GM23338 (cell line): ENCODE results near the gene TUBA1B. TPM values are rescaled to one million over a fixed set of nuclear protein-coding genes. Genes with fewer than 3 reads are reported as not detected.

Source experiments
- ATAC-seq: fragments of 200-7000 bp; cut with Tn5 transposase; 3 replicates; pipeline ENCODE4 v1.9.1; 2020
- DNase-seq: peaks from one replicate; pipeline ENCODE4 v3.0.0-alpha.2; 2015; ENCODE audit warnings: low spot score
- H2AFZ ChIP-seq: fragments of 200-600 bp; sonication (generic); 2 replicates; pipeline ENCODE4 v1.8.0; 2016; ENCODE audit warnings: antibody characterized with exemption, mild to moderate bottlenecking, moderate library complexity
- H3F3A ChIP-seq: fragments of 200-600 bp; sonication (generic); replicated peaks from 2 replicates; pipeline ENCODE4 v1.8.0; 2017; ENCODE audit warnings: antibody characterized with exemption, mixed run types, low read depth
- H3K27ac ChIP-seq: fragments of 200-600 bp; sonication (generic); 2 replicates; pipeline ENCODE4 v1.6.1; 2016; ENCODE audit warnings: low read depth
- H3K27me3 ChIP-seq: fragments of 200-600 bp; sonication (generic); 2 replicates; pipeline ENCODE4 v1.8.0; 2016; ENCODE audit warnings: mild to moderate bottlenecking, mixed run types, moderate library complexity; ENCODE audit not compliant: insufficient read depth
- H3K36me3 ChIP-seq: fragments of 200-600 bp; sonication (generic); 2 replicates; pipeline ENCODE4 v1.8.0; 2016; ENCODE audit warnings: mild to moderate bottlenecking; ENCODE audit not compliant: insufficient read depth
- H3K4me1 ChIP-seq: fragments of 200-600 bp; sonication (generic); 2 replicates; pipeline ENCODE4 v1.8.0; 2016; ENCODE audit warnings: mild to moderate bottlenecking, moderate library complexity; ENCODE audit not compliant: insufficient read depth
- H3K4me2 ChIP-seq: fragments of 200-600 bp; sonication (generic); 2 replicates; pipeline ENCODE4 v1.7.1; 2017; ENCODE audit warnings: mixed run types
- H3K4me3 ChIP-seq: fragments of 200-600 bp; sonication (generic); 2 replicates; pipeline ENCODE4 v1.6.1; 2016; ENCODE audit warnings: mixed run types
- H3K79me2 ChIP-seq: fragments of 200-600 bp; sonication (generic); replicated peaks from 2 replicates; pipeline ENCODE4 v1.8.0; 2017; ENCODE audit warnings: mild to moderate bottlenecking; ENCODE audit not compliant: insufficient read depth
- H3K9me2 ChIP-seq: fragments of 200-600 bp; sonication (generic); 2 replicates; pipeline ENCODE4 v1.8.0; 2017; ENCODE audit not compliant: insufficient read depth
- H4K20me1 ChIP-seq: fragments of 200-600 bp; sonication (generic); replicated peaks from 2 replicates; pipeline ENCODE4 v1.8.0; 2017; ENCODE audit warnings: mild to moderate bottlenecking; ENCODE audit not compliant: insufficient read depth
- H3K27ac Mint-ChIP-seq: 2 replicates; pipeline ENCODE4 v1.8.0; 2020; ENCODE audit warnings: inconsistent platforms, mild to moderate bottlenecking, moderate library complexity, mixed read lengths
- H3K27me3 Mint-ChIP-seq: 3 replicates; pipeline ENCODE4 v1.8.0; 2022; ENCODE audit warnings: low read depth, mild to moderate bottlenecking, moderate library complexity, mixed read lengths, inconsistent platforms; ENCODE audit not compliant: insufficient read depth, poor library complexity
- H3K36me3 Mint-ChIP-seq: 3 replicates; pipeline ENCODE4 v1.8.0; 2021; ENCODE audit warnings: low read depth, mild to moderate bottlenecking, inconsistent platforms, moderate library complexity, mixed read lengths
- H3K4me1 Mint-ChIP-seq: 3 replicates; pipeline ENCODE4 v1.8.0; 2020; ENCODE audit warnings: mild to moderate bottlenecking, inconsistent platforms, mixed read lengths
- H3K4me3 Mint-ChIP-seq: 3 replicates; pipeline ENCODE4 v1.8.0; 2021; ENCODE audit warnings: moderate library complexity, mild to moderate bottlenecking, inconsistent platforms, mixed read lengths
- H3K9me3 Mint-ChIP-seq: 3 replicates; pipeline ENCODE4 v1.8.0; 2020; ENCODE audit warnings: moderate library complexity, mild to moderate bottlenecking, inconsistent platforms, mixed read lengths
- CREB1 ChIP-seq: fragments of 250-450 bp; sonication (Bioruptor Pico); IDR thresholded peaks from 2 replicates; pipeline ENCODE4 v1.5.0; 2020; ENCODE audit warnings: low read depth, mild to moderate bottlenecking, moderate library complexity
- EZH2phosphoT487 ChIP-seq: fragments of 200-600 bp; sonication (generic); IDR thresholded peaks from one replicate; pipeline ENCODE4 v1.8.1; 2018; ENCODE audit warnings: antibody characterized with exemption; ENCODE audit not compliant: unreplicated experiment
- NANOG ChIP-seq: IDR thresholded peaks from 2 replicates; pipeline ENCODE4 v1.6.1; 2016; ENCODE audit warnings: antibody characterized with exemption, borderline replicate concordance
- STAT1 ChIP-seq: IDR thresholded peaks from one replicate; pipeline ENCODE4 v1.6.1; 2016; ENCODE audit warnings: antibody characterized with exemption; ENCODE audit not compliant: unreplicated experiment
- ZNF331 ChIP-seq: fragments of 250-450 bp; sonication (Bioruptor Pico); IDR thresholded peaks from 2 replicates; pipeline ENCODE4 v1.5.0; 2020; ENCODE audit warnings: low read depth, mild to moderate bottlenecking, moderate library complexity
- ZNF462 ChIP-seq: fragments of 250-450 bp; sonication (Bioruptor Pico); IDR thresholded peaks from 2 replicates; pipeline ENCODE4 v1.5.0; 2020; ENCODE audit warnings: mild to moderate bottlenecking, moderate library complexity
- polyA plus RNA-seq: library from polyadenylated mRNA; unstranded; fragments of >200 nt; fragmentation: Nextera tagmentation; extraction: Ambion mirVana; gene quantifications from 2 replicates; pipeline ENCODE4 v1.2.1, GENCODE V29; 2016
- total RNA-seq: library from RNA; depleted of rRNA; stranded (reverse); fragments of >200 nt; shearing (Covaris generic); gene quantifications from 2 replicates; pipeline ENCODE4 v1.2.3, GENCODE V29; 2014
- TF ChIP-seq, protein P1 (sequence below), 2 experiments: fragments of 200-600 bp in 1 of 2; sonication (generic) in 1 of 2; conservative IDR thresholded peaks; 2 replicates each; pipeline versions ENCODE4 v1.5.1 to v1.6.1; 2016 to 2017; ENCODE audit warnings: antibody characterized with exemption in 2 of 2, low read depth in 2 of 2, mild to moderate bottlenecking in 2 of 2, moderate library complexity in 1 of 2

The TUBA1B gene
- total and polyA plus RNA-seq, 2 experiments from 2014 or later, result 1,116 to 2,718 TPM

GRCh38 chr12:49147384-49147783, 16.2 kb upstream of the TUBA1B start:
- ATAC-seq (no peak), DNase-seq (no peak)
- Histone ChIP-seq H2AFZ (no peak overlapping the region), H4K20me1 (no peaks in the 10 kb centered on the region), H3K27ac (no peak overlapping the region), H3K4me1 (no peaks in the 10 kb centered on the region), H3K27me3 (no peaks in the 10 kb centered on the region), H3K36me3 (no peaks in the 10 kb centered on the region), H3K4me3 (no peak overlapping the region), H3K79me2 (no peaks in the 10 kb centered on the region), H3K4me2 (no peak overlapping the region), H3F3A (no peaks in the 10 kb centered on the region), H3K9me2 (no peaks in the 10 kb centered on the region)
- Mint-ChIP-seq H3K27ac (no peak overlapping the region), H3K4me3 (no peak overlapping the region), H3K36me3 (no peaks in the 10 kb centered on the region), H3K27me3 (peaks cover 2% of the 10 kb centered on the region), H3K4me1 (no peaks in the 10 kb centered on the region), H3K9me3 (no peaks in the 10 kb centered on the region)
- TF ChIP-seq ZNF331 (CRISPR knock-in tag), result no peak
- TF ChIP-seq, protein P1, sequence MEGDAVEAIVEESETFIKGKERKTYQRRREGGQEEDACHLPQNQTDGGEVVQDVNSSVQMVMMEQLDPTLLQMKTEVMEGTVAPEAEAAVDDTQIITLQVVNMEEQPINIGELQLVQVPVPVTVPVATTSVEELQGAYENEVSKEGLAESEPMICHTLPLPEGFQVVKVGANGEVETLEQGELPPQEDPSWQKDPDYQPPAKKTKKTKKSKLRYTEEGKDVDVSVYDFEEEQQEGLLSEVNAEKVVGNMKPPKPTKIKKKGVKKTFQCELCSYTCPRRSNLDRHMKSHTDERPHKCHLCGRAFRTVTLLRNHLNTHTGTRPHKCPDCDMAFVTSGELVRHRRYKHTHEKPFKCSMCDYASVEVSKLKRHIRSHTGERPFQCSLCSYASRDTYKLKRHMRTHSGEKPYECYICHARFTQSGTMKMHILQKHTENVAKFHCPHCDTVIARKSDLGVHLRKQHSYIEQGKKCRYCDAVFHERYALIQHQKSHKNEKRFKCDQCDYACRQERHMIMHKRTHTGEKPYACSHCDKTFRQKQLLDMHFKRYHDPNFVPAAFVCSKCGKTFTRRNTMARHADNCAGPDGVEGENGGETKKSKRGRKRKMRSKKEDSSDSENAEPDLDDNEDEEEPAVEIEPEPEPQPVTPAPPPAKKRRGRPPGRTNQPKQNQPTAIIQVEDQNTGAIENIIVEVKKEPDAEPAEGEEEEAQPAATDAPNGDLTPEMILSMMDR (conservative IDR thresholded peaks at IDR 0.05; ENCODE audit: low read depth in 2 of 2), result no peak
- no peak for TF ChIP-seq NANOG
- no peak for TF ChIP-seq EZH2phosphoT487

DNA sequence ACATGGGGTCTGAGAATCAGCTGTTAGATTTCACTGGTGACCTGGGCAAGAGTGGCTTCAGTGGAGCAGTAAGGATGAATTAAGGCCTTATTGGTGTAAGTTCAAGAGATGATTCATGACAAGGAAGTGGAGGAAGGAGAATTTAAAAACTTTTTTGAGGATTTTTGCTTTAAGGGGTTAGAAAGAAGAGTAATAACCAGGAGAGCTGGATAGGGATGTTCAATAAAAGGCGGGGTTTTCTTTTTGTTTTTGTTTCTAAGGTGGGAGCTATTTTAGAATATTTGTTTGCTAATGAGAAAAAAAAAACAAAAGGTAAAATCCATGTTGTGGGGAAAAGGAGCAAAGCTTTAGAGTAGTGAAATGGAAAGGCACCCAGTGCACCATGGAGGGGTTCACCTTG, 15.2 kb upstream of the TUBA1B start:
- no peaks in the 10 kb centered on the region for H3K4me1 Mint-ChIP-seq
- no peak overlapping the region for H3K4me2 ChIP-seq
- H3K27me3 ChIP-seq, result no peaks in the 10 kb centered on the region
- no peaks in the 10 kb centered on the region for H3K9me2 ChIP-seq
- H3K4me3 ChIP-seq, result no peak overlapping the region
- H4K20me1 ChIP-seq, result no peaks in the 10 kb centered on the region
- no peak for TF ChIP-seq ZNF462 (CRISPR knock-in tag)
- TF ChIP-seq, protein P1 (conservative IDR thresholded peaks at IDR 0.05; ENCODE audit: low read depth in 2 of 2), result no peak
- TF ChIP-seq ZNF331 (CRISPR knock-in tag), result no peak
- TF ChIP-seq STAT1, result no peak
- no peak for TF ChIP-seq CREB1 (CRISPR knock-in tag)
- H3F3A ChIP-seq, result no peaks in the 10 kb centered on the region
- no peaks in the 10 kb centered on the region for H3K36me3 ChIP-seq
- H3K4me3 Mint-ChIP-seq, result no peak overlapping the region
- no peaks in the 10 kb centered on the region for H3K4me1 ChIP-seq
- no peak overlapping the region for H2AFZ ChIP-seq
- no peak overlapping the region for H3K27ac ChIP-seq
- no peaks in the 10 kb centered on the region for H3K79me2 ChIP-seq
- no peak for ATAC-seq
- H3K36me3 Mint-ChIP-seq, result no peaks in the 10 kb centered on the region
- H3K9me3 Mint-ChIP-seq, result no peaks in the 10 kb centered on the region
- DNase-seq, result no peak
- peaks cover 2% of the 10 kb centered on the region for H3K27me3 Mint-ChIP-seq
- H3K27ac Mint-ChIP-seq, result no peak overlapping the region
